Peyer's patch (tissue), 4 donors: ENCODE measurements around the gene ARHGEF40.

ENCODE experiments used
- POLR2A ChIP-seq, 2 donors: fragments of 450-650 bp; IDR thresholded peaks; one replicate each; pipeline ENCODE4 v1.5.1; 2017; ENCODE audit warnings: antibody characterized with exemption in 2 of 2, mild to moderate bottlenecking in 2 of 2, moderate library complexity in 2 of 2
- TF ChIP-seq, protein P1 (sequence below), 6 experiments: fragments of 450-650 bp in 4 of 6; fragments of 200-600 bp in 2 of 6; sonication (generic) in 1 of 6; IDR thresholded peaks; one replicate each; pipeline ENCODE4 v1.5.1; 2017 to 2019; ENCODE audit warnings: antibody characterized with exemption in 6 of 6, mild to moderate bottlenecking in 3 of 6, moderate library complexity in 1 of 6

DNA sequence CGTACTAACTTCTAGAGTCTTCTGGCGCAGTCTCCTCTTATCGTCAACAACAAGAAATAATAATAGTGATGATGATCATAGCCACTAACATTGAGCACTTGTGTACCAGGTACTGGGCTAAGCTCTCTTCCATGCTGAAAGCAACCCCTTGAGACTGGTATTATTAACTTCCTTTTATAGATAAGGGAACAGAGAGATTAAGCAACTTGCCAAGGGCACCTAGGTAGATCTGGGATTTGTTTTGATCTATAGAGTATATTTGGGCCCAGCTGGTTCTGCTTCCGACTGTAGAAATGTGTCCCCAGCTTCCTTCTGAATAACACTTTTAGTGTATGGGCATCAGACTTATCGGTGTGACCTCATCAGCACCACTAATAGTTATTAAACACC lies 29.5 kb downstream of the ARHGEF40 start:
- TF ChIP-seq, protein P1, sequence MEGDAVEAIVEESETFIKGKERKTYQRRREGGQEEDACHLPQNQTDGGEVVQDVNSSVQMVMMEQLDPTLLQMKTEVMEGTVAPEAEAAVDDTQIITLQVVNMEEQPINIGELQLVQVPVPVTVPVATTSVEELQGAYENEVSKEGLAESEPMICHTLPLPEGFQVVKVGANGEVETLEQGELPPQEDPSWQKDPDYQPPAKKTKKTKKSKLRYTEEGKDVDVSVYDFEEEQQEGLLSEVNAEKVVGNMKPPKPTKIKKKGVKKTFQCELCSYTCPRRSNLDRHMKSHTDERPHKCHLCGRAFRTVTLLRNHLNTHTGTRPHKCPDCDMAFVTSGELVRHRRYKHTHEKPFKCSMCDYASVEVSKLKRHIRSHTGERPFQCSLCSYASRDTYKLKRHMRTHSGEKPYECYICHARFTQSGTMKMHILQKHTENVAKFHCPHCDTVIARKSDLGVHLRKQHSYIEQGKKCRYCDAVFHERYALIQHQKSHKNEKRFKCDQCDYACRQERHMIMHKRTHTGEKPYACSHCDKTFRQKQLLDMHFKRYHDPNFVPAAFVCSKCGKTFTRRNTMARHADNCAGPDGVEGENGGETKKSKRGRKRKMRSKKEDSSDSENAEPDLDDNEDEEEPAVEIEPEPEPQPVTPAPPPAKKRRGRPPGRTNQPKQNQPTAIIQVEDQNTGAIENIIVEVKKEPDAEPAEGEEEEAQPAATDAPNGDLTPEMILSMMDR (IDR thresholded peaks at IDR 0.05): no peak
- TF ChIP-seq POLR2A (IDR thresholded peaks at IDR 0.05): peak; percentile 28 to 38
